D341Med (cell line): Measurements from ENCODE around the gene SLC25A23.
A peak's percentile ranks its signal among the peaks of the same experiment; 100 is the strongest.
"Not testable (repeated sequence)": the region's sequence is repeated elsewhere in the genome, so short reads cannot be mapped to it uniquely, and the experiment has no call there.

Experiments used
- DNase-seq: peaks from one replicate; pipeline ENCODE4 v3.0.0; 2012; ENCODE audit warnings: low spot score

The SLC25A23 gene

GRCh38 chr19:6457958-6458694 lies 1.5 kb downstream of the SLC25A23 start:
- peak; percentile 15 for DNase-seq

- DNase-seq, result no peak
These were observed 3.7 kb downstream of the SLC25A23 start for GRCh38 chr19:6455924-6456323.

- no peak for DNase-seq
These were observed 5.5 kb downstream of the SLC25A23 start for GRCh38 chr19:6453951-6454565.

- no peak for DNase-seq
These were observed 6.7 kb downstream of the SLC25A23 start for GRCh38 chr19:6452899-6453298.

GRCh38 chr19:6452223-6452614 lies 7.4 kb downstream of the SLC25A23 start:
- no peak for DNase-seq

- no peak for DNase-seq
These were observed 7.9 kb downstream of the SLC25A23 start for GRCh38 chr19:6451583-6452222.

GRCh38 chr19:6450166-6450565 lies 9.4 kb downstream of the SLC25A23 start:
- DNase-seq, result no peak

GRCh38 chr19:6448045-6448444 lies 11.5 kb downstream of the SLC25A23 start:
- DNase-seq, result peak; percentile 55

- no peak for DNase-seq
These were observed 13.1 kb downstream of the SLC25A23 start for GRCh38 chr19:6446452-6446851.

GRCh38 chr19:6443986-6444385 lies 15.6 kb downstream of the SLC25A23 start:
- peak; percentile 31 for DNase-seq

- no peak for DNase-seq
These were observed 17.4 kb downstream of the SLC25A23 start for GRCh38 chr19:6442087-6442688.

- no peak for DNase-seq
These were observed 18.7 kb downstream of the SLC25A23 start for GRCh38 chr19:6440905-6441304.

GRCh38 chr19:6439743-6440142 lies 19.8 kb downstream of the SLC25A23 start:
- DNase-seq, result no peak

- no peak for DNase-seq
These were observed 25.9 kb downstream of the SLC25A23 start, which contains the start of gene SLC25A41 for GRCh38 chr19:6433663-6434062. TSS of gene SLC25A41 (minus strand) at chr19:6433763. CDS start at chr19:6433693, 70 bp downstream.

GRCh38 chr19:6433165-6433564 lies 26.4 kb downstream of the SLC25A23 start:
- DNase-seq, result no peak

- no peak for DNase-seq
These were observed 27.7 kb downstream of the SLC25A23 start for GRCh38 chr19:6431891-6432290.

- no peak for DNase-seq
These were observed 30.0 kb downstream of the SLC25A23 start for GRCh38 chr19:6429419-6430221.

GRCh38 chr19:6428692-6429418 lies 30.7 kb downstream of the SLC25A23 start:
- DNase-seq, result not testable (repeated sequence)

GRCh38 chr19:6427131-6427530 lies 32.5 kb downstream of the SLC25A23 start:
- no peak for DNase-seq

GRCh38 chr19:6425732-6426620 lies 33.6 kb downstream of the SLC25A23 start:
- no peak for DNase-seq
